Vagina (tissue), 2 donors: ENCODE data around the gene DPP6.

Experiments
- CTCF ChIP-seq, 3 experiments: fragments of 450-650 bp in 2 of 3; fragments of 200-600 bp in 1 of 3; sonication (generic) in 1 of 3; IDR thresholded peaks; one replicate each; pipeline ENCODE4 v1.5.1; 2017 to 2019; ENCODE audit warnings: antibody characterized with exemption in 3 of 3, mild to moderate bottlenecking in 2 of 3, moderate library complexity in 2 of 3
- POLR2A ChIP-seq, 2 donors: fragments of 450-650 bp; IDR thresholded peaks; one replicate each; pipeline ENCODE4 v1.6.1; 2017; ENCODE audit warnings: antibody characterized with exemption in 2 of 2, mild to moderate bottlenecking in 2 of 2, moderate library complexity in 2 of 2
- POLR2AphosphoS5 ChIP-seq, 2 donors: sonication (generic); formaldehyde crosslinking; IDR thresholded peaks; one replicate each; pipeline ENCODE4 v1.9.0; 2017; ENCODE audit warnings: antibody characterized with exemption in 2 of 2, mild to moderate bottlenecking in 2 of 2, low read depth in 1 of 2; ENCODE audit not compliant: insufficient read depth in 1 of 2

GRCh38 chr7:154892459-154892858 is 840.3 kb downstream of the DPP6 start:
- no peak for TF ChIP-seq POLR2AphosphoS5 (IDR thresholded peaks at IDR 0.05; ENCODE audit: insufficient read depth in 1 of 2, low read depth in 1 of 2)
- TF ChIP-seq CTCF (IDR thresholded peaks at IDR 0.05) = no peak
- no peak for TF ChIP-seq POLR2A (IDR thresholded peaks at IDR 0.05)
